NCI-H82 treated with DMSO at 0.1 percent for 48 hours (cell line): Measurements from ENCODE around the gene TNFAIP2.

Experiments
- DNase-seq: peaks from one replicate; lab custom pipeline; 2025; ENCODE audit not compliant: unreplicated experiment; lab: John Stamatoyannopoulos, UW

TNFAIP2 gene

DNA sequence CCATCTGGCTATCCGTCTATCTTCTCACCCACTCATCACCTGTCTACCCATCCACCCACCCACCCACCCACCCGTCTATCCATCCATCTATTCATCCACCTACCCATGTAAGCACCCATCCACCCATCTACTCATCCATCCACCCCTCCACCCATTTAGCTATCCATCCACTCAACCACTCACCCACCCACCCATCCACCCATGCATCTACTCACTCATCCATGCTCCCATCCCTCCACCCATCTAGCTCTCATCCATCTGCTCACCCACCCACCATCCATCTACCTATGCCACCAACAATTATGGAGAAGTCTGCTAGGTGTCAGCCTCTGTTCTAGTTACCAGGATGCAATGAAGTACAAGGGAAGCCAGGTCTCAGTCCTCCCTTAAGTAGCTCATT, 11.1 kb downstream of the TNFAIP2 start:
- no peak for DNase-seq

DNA sequence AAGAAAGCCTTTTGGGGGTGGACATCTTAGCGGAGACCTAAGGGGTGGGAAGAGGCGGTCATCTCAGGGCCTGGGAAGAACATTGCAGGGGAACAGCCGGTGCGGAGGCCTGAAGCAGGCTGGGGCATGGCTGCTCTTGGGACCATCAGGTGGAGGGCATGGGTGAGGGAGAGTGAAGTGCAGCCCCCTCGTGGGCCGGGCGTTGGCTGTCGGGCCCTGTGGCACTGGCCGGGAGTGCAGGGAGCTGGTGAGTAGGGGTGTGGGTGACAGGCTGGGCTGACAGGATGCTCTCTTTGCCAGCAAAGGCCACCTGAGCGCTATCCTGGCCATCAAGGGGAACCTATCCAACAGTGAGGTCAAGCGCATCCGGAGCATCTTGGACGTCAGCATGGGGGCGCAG, 11.7 kb downstream of the TNFAIP2 start:
- DNase-seq, result no peak

DNA sequence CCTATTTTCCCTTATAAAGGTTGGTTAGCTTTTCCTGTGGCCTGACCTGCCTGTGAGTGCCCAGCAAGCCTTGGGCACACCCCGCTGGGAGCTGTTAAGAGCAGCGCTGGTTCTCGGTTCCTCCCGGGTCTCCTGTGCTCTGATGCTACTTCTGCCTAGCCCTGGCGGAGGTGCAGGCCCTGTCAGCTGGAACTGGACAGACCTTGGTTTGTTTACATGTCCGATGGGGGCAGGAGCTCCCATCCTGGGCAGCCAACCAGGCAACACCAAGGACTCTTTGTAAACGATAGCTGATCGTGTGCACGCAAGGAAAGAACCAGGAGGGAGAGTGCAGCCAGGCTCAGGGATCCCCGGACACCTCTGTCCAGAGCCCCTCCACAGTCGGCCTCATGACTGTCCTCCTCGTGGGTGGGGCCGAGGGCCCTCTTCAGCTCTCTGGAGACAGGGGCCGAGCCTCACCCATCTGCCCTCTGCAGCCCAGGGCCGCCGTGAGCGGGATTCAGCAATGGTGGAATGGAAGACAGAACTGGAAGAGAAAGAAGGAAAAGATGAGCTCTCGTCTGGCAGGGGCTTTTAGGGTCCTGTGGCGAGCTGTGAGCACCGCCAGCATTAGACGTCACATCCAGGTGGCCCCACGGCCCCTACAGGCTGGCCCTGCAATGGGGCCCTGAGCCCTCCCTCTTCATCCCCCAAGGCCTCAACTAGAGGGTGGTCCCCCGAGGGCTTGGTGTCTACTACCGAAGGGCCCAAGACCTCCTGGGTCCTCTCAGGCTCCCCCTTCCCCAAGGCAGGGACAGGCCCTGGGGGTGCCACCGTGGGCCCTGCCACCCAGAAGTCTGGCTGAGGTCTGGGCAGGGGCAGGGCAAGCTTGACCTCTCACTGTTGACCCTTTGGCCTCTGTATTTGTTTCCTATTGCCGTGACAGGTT, 12.3 kb downstream of the TNFAIP2 start:
- no peak for DNase-seq

DNA sequence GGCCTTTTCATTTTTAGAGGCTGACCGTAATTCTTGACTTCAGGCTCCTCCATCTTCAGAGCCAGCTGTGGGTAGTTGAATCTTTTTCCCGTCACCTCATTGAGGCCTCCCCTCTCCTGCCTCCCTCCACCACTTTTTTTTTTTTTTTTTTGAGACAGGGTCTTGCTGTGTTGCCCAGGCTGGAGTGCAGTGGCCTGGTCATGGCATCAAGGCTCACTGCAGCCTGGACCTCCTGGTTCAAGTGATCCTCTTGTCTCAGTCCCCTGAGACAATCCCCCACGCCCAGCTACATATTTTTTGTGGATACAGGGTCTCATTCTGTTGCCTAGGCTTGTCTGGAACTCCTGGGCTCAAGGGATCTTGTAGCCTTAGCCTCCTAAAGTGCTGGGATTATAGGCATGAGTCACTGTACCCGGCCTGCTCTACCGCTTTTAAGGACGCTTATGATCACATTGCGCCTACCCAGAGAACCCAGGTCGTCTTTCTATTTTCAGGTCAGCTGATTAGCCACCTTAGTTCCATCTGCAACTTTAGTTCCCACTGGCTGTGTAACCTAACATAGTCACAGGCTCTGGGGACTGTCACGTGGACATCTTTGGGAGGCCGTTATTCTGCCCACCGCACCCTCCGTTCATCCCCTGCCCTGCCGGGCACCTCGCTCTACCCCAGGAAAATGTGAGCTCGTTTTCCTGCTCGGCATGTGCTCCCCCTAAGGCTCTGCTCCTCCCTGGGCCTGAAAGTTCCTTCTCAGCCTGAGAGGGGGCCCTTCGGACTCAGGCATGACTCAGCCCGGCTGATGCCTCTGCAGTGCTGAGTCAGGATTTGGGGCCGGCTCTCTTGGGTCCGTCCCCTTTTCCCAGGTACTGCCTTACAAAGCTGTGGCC, 13.4 kb downstream of the TNFAIP2 start:
- DNase-seq, result no peak

DNA sequence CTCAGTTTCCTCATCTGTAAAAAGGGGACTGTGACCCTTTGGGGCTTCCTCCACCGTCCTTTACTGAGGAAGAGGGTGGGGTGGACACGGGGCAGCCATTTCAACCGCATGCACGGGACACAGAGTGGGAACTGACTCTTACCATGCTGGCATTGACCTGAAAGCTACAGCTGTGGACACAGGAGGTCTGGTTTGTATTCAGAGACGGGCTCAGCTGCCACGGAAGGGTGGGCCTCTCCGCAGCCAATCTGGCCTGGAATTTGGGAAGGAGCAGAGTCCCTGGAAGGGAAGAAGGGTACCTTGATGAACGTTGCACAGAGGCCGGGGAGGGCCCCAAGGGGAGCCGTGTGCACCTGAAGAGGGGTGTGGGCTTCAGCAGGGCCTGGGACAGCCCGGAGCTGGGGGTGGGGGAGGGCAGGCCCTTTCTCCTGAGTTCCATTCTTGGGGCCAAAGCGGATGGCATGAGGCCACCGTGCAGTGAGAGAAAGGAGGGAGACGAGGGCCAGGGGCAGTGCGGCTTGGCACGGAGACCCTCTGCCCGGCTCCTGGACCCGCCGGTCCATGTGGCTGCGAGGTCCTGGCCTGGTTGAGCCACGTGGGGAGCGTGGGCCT, 14.5 kb downstream of the TNFAIP2 start:
- DNase-seq, result no peak

DNA sequence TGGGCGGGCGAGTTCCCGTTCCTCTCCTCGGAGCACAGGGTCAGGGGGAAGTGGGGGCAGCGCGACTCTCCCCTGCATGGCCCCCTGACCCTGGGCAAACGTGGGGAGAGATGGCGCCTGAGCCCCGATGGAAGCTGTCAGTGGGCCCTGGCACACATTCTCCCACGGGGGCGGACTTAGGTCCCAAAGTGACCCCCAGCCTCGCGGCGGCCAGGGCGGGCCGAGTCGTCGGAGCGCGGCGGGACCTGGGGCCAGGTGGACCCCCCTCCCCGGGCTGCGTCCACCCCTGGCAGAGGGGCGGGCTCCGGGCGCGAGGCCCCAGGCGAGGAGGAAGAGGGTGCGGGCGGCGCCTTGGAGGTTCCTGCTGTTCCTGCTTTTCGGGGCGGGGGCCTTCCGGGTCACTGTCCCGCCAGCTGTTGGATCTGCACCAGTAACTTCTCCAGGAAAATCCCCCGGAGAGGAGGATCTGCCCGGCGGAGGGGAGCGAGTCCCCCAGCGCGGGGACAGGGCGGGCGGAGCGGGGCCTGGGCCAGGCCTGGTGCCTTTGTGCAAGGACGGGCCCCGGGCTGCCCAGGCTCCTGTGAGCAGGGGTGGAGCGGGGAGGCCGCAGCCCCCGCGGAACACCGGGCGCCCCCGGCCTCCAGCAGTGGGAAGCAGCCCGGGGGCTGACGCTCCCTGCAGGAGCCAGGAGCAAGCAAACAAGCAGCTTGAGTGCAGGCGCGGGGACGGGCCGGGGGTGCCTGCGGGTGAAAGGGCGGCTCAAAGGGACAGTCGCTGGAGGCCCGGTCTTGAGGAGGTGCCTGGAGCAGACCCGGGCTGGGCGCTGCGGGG, 15.3 kb downstream of the TNFAIP2 start:
- DNase-seq, result no peak

DNA sequence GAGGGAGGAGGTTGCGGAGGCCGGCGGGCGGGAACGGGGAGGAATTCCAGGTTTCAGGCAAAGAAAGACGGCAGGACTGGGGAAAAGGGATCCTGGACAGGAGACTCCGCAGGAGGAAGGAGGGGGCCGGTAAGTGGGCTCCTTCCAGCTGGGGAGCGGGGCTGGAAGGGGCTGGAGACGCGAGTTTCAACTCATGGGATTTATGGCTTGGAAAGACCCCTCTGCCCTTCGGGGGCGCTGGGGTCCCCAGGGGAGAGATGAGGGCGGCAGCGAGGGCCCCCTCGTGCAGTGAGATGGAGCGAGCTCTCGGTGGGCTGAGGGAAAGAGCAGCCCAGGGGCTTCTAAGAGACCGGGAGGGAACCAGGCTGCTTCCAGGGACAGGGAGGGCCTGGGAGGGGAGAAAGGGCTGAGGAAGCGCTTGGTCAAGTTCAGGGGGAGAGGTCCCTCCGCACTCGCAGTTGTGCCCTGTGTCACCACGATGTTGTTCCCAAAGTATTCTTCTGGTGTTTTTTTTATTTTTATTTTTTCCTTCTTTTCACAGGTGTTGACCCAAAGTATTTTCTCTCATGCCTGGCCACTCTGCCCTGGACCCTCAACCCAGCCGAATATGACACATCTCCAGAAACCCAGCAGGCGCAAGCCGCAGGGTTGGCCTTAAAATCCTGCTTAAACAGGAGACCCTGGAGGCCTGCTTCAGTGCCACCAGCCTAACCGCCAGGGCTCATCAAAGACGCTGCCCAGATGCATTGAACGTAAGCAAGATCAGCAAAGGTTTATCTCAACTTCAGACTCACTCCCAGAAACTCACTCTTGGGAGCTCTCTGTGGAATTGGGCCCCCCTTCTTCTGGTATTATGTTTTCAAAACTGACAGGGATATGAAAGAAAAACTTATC, 16.1 kb downstream of the TNFAIP2 start:
- no peak for DNase-seq

DNA sequence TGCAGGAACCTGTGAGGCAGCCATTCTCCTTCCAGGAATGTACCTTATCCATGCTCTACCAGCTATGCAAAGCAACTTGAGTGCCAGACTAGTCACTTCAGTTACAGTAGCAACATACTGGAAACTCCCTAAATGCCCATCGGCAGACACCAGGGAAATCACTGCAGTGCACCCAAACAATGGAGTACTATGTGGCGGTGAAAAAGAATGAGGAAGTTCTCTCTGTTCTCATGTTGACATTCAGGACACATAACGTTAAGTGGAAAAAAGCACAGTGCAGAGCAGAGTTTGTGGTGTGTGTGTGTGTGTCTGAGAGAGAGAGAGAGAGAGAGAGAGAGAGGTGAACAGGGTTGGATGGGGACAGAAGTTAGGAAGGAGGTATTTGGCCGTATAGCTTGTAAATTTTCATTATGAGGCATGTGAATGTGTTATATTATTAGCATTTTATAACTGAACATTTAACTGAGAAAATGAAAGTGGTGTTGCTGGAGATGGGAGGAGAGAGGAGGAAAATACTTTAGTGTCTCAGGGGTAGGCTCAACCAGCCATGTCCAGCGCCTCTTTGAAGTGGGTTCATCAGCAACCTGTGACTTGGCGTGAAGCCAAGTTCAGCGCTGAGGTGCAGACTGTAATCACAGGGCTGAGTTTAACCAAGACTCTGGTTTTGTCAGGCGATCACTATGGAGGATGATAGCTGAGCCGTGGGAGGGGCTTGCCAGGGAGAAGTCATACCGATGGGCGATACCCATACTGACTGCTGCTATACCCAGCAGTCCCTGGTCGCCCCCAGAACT, 17.3 kb downstream of the TNFAIP2 start:
- DNase-seq, result peak; percentile 1

DNA sequence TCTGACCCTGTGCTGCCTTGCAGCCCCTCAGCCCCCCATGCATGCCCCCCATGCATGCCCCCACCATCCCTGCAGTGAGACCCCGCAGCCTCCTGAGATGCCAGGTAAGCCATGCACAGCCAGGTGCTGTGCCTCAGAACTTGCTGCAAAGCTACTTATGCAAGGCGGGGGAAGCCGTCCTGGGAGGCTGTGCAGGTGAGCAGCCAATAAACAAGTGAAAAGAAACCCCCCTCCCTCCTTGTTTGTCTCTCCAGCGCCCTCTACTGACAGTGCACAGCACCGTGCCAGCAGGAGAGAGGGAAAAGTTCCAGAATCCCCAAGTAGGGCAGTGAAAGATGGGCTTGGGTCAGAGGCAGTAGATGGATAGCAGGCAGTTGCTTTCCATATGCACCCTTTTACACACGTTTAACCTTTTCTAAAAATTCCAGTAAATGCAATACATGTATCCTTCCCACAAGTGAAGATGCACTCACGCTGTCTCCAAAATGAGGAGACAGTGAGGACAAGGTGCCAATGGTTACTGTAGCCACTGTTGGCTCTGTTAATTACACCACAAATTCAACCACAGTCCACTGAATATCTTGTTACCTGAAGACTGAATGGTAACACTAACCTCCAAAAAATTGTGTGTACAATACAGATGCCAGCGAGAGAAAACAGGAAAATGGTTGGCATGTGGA, 18.0 kb downstream of the TNFAIP2 start:
- DNase-seq, result peak; percentile 20

DNA sequence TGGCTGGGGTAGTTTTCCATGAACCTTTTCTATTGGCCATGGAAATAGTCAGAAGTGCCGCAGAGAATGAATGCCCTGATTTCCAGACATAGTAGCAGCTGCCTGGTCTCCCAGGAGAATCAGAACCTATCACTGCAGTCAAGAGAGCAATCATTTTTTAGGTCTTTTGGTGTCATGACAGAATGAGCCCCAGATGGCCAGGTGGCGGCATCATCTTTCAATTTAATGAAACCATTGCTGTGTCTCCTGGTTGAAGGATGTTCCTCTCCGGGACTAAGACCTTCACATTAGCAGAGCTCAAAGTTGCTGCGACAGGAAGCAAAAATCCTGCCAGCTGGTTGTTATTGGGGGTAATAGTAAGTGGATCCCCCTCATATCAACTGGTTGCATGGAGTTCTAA, 18.8 kb downstream of the TNFAIP2 start:
- DNase-seq, result no peak

DNA sequence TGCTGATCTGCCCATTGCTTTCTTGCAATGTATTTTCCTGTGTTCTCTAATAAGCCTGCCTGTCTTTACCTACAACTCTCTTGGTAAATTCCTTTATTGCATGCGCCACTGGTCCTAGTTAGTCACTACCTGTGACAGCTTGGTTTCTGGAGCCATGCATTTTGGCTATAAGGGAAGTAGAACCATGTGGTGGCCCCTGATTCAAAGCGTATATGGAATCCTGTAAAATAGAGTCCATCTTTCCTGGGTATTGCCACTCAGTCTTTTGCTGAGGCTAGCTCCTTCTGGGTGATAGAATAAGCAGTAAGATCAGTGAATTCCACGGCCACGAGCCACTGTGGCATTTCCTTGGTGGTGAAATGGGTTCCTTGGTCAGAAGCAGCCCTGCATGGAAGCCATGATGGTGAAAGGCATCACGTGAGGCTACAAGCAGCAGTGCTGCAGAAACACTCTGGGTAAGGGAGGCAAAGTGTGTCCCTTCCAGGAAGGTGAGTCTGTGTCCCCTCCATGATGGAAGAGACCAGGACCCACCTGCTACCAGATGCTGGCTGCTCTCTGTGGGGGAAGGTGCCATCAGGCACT, 19.6 kb downstream of the TNFAIP2 start:
- DNase-seq, result no peak

DNA sequence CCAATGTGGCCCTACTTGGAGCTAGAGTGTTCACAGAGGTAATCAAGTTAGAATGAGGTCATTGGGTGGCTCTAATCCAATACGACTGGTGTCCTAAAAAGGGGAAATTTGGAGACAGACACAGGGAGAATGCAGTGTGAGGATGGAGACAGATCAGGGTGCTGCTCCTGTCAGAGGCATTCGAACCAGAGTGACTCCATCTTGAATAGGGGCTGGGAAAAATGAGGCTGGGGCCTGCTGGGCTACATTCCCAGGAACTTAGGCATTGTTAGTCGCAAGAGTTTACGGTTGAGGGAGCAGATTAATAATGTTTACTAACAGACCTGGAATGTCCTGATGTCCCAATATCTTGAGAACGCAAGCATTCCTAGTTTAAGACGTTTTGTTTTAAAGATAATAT, 20.2 kb downstream of the TNFAIP2 start:
- DNase-seq, result no peak

DNA sequence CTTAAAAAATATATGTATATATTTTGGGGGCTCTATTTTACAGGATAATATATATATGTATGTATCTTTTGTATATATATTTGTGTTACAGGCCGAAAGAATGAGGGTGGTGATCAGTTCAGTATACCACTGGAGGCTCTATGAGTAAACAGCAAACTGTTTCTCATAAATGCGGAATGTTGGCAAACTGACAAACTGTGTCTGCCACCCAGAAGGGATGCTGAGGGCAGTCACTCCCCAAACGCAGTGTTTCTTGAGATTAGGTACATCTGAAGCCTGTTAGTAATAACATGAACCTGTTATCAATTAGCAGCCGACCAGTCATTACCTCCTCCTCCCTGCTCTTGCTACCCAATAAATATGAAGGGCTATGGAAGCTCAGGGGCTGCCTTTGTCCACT, 20.8 kb downstream of the TNFAIP2 start:
- no peak for DNase-seq

DNA sequence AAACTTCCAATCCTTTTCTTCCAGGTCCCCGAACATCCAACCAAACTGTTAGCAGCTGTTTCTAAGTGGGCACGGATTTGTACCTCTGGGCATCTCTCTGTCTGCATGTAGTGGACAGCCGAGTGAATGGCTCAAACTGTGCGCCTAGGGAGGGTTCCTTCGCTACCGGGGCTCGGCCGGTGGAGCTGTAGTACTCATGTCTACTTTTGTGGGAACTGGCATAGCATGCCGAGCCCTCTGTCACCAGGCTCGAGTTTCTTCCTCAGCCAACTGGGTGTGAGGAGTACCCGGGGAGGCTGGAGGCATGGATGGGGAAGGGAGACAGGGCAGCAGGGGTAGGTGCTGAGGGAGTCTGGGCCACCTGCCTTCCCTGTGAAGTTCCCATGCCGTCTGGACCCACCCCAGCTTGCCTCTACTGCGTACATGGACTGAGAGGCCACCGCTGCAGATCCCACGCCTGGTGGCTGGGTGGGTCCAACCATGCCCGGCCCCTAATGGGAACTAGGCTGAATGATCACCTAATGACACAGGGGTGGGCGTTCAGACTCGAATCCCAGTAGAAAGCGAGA, 23.0 kb downstream of the TNFAIP2 start:
- no peak for DNase-seq

DNA sequence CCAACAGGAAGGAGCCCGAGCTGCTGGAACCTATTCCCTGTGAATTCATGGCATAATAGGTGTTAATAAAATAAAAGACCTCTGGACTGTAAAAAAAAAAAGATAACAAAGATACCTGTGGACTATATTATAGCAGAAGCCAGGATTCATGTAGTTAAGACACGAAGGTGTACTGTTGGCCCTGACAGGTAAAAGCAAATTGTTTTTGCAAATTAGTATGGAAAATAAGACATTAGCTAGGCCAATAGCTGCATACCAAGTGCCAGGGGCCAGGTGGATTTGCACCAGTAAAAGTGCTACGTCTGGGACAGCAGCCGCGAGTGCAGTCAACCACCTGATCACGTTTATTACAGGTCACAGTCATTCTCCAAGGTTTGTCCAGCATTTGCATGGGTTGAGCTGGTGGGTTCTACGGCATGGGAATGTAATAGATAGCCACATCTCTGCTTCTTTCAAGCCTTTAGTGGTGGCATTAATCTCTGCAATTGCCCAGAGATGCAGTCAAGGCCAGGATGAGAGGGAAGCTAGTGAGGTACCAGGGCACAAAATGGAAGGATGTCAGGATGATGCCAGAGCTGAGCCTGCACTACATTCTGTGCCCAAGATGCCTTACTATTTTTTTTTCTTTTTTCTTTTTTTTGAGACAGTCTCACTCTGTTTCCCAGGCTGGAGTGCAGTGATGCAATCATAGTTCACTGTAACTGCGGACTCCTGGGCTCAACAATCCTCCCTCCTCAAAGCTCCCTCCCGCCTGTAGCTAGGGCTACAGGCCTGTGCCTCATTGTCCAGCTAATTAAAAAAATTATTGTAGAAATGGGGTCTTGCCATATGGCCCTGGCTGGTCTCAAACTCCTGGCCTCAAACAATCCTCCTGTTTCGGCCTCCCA, 26.3 kb downstream of the TNFAIP2 start:
- no peak for DNase-seq

DNA sequence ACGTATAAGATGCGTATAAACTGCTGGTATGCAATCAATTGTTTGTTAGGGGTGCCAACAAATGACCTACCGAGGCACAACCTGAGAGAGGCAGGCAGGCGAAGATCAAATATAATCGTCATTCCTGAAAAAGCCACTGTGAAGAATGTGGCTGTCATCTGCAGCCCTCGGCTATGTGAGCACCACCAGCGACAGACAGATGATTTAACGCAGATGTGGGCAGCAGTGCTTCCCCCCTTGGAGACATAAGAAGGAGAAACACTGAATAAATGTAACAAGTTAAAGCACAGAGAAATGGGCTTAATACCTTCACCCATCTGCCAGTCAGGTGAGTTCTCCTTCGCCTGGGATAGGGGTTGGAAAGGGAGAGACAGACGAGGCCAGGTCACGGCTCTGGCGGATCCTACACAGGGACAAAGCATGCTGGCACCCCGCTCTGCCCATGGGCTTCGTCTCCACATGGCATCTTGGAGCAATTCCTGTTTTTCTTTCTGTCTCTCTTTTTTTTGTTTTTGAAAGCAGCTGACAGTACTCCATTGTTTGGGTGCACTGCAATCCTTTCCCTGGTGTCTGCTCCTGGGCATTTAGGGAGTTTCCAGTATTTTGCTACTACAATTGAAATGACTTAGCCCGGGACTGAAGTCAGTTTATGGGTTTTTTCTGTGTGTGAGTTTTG, 28.1 kb downstream of the TNFAIP2 start:
- DNase-seq, result no peak
